GM19395 (cell line): ENCODE data around the gene EHD3.
A peak's percentile ranks its signal among the peaks of the same experiment; 100 is the strongest.
"Not testable (repeated sequence)": the region's sequence is repeated elsewhere in the genome, so short reads cannot be mapped to it uniquely, and the experiment has no call there.

Experiments
- ATAC-seq: cut with Tn5 transposase; IDR thresholded peaks from one replicate; pipeline ENCODE4 v1.9.1; 2021; ENCODE audit warnings: mild to moderate bottlenecking, moderate library complexity; ENCODE audit not compliant: unreplicated experiment

Gene EHD3

GRCh38 chr2:31282634-31283033 lies 48.7 kb downstream of the EHD3 start:
- no peak for ATAC-seq

- ATAC-seq = not testable (repeated sequence)
These were observed 49.4 kb downstream of the EHD3 start for GRCh38 chr2:31283193-31283919.

- no peak for ATAC-seq
These were observed 50.2 kb downstream of the EHD3 start for GRCh38 chr2:31284107-31284506.

- ATAC-seq = no peak
These were observed 52.3 kb downstream of the EHD3 start for GRCh38 chr2:31286230-31286629.

GRCh38 chr2:31286961-31287550 lies 53.1 kb downstream of the EHD3 start:
- no peak for ATAC-seq

- no peak for ATAC-seq
These were observed 53.7 kb downstream of the EHD3 start for GRCh38 chr2:31287654-31288053.

GRCh38 chr2:31294196-31294595 lies 60.2 kb downstream of the EHD3 start:
- no peak for ATAC-seq

- no peak for ATAC-seq
These were observed 62.8 kb downstream of the EHD3 start for GRCh38 chr2:31296641-31297287.

- no peak for ATAC-seq
These were observed 63.8 kb downstream of the EHD3 start for GRCh38 chr2:31297751-31298150.

GRCh38 chr2:31299547-31299946 lies 65.6 kb downstream of the EHD3 start:
- no peak for ATAC-seq

- no peak for ATAC-seq
These were observed 66.4 kb downstream of the EHD3 start for GRCh38 chr2:31300309-31300708.

GRCh38 chr2:31302940-31303563 lies 69.1 kb downstream of the EHD3 start:
- ATAC-seq = no peak

- no peak for ATAC-seq
These were observed 70.9 kb downstream of the EHD3 start for GRCh38 chr2:31304816-31305215.

- ATAC-seq = no peak
These were observed 78.9 kb downstream of the EHD3 start for GRCh38 chr2:31312898-31313297.

- ATAC-seq = no peak
These were observed 80.8 kb downstream of the EHD3 start for GRCh38 chr2:31314761-31315160.

- ATAC-seq = no peak
These were observed 83.4 kb downstream of the EHD3 start for GRCh38 chr2:31317396-31317795.

- ATAC-seq = peak; percentile 72
These were observed 84.7 kb downstream of the EHD3 start for GRCh38 chr2:31318361-31319336.
